Retinal pigment epithelial cell (primary cell): Measurements from ENCODE around the gene TSPAN9.

ENCODE experiments used
- DNase-seq: peaks from one replicate; pipeline ENCODE4 v3.0.0-alpha.2; 2010; ENCODE audit warnings: low read depth
- H3K4me3 ChIP-seq: 2 replicates; pipeline ENCODE4 v1.5.1; 2011; ENCODE audit warnings: mild to moderate bottlenecking, low read length, control low read depth, moderate library complexity
- CTCF ChIP-seq: conservative IDR thresholded peaks from 2 replicates; pipeline ENCODE4 v1.5.1; 2011; ENCODE audit warnings: low read depth, low read length, control low read depth, inconsistent platforms

Gene TSPAN9

GRCh38 chr12:3217683-3218079 lies 140.5 kb downstream of the TSPAN9 start:
- DNase-seq: no peak
- no peak overlapping the region for H3K4me3 ChIP-seq
- TF ChIP-seq CTCF: no peak

GRCh38 chr12:3218228-3219171 lies 141.3 kb downstream of the TSPAN9 start:
- no peak for DNase-seq
- H3K4me3 ChIP-seq: no peak overlapping the region
- peak; percentile 10 for TF ChIP-seq CTCF

- no peak for TF ChIP-seq CTCF
- no peak for DNase-seq
- H3K4me3 ChIP-seq: no peak overlapping the region
These were observed 142.1 kb downstream of the TSPAN9 start for GRCh38 chr12:3219233-3219632.

DNA sequence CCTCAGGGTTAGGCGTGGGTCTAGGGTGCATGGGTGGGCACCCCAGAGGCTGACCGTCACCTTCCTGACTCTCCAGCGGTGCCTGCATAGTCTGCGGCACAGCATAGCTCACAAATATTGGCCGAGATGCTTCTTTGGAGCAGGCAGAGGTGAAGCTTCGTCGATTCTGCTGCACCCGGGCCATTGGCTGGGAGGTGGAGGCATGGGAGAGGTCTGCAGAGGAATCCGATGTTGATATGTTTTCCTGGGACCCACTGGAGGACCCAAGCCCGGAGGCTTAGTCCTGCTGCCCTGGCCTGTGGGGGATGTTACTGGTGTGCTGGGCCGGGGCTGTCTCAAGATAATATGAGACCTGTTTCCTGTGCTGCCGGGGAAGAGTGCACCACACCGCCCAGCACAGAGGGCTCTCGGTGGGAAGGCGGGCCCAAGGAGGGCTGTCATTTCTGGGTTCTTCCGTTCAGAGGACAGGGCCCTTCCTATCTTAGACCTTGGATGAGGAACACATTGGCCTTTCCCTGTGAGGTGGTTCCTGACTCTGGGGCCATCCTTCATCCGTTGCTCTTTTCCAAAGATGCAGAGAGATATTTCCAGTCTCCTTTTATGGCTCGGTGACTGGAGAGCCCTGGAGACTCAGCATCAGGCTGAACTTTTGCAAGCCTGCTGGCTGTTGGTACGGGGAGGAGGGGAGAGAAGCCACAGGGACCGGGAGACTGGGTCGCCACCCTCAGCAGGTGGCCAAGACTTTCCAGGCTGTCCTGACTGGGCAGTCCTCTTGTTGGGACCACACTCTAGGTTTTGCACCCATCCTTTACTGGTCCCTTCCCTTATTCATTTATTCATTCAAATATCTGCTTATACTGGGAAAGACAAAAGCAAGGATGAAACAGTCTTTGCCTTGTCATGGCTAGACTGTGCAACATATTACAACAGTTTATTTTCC lies 143.5 kb downstream of the TSPAN9 start:
- no peak overlapping the region for H3K4me3 ChIP-seq
- no peak for TF ChIP-seq CTCF
- DNase-seq: no peak

DNA sequence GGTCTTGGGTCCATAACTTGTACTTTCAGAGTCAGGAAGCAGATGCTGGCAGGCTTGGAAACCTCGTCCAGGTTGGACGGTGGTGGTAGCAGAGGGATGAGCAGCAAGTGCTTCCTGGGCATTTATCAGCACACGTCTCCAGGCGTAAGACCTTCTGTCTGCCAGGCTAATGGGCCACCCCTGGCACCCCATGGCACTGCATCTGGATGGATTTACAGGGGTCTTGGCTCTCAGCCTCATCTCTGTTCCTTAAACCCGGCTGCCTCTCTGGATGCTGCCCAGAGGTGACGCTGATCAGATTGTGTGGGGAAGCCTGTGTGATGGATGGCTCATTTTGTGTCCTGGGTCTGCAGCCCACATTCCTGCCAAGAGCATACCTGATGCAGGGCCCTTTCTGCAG lies 145.1 kb downstream of the TSPAN9 start:
- no peak for DNase-seq
- H3K4me3 ChIP-seq: no peak overlapping the region
- TF ChIP-seq CTCF: no peak

GRCh38 chr12:3222979-3223378 lies 145.8 kb downstream of the TSPAN9 start:
- no peak overlapping the region for H3K4me3 ChIP-seq
- no peak for TF ChIP-seq CTCF
- no peak for DNase-seq
